Lung (tissue), 12 donors: Measurements from ENCODE around the gene GLRX5. TPM values are rescaled to one million over a fixed set of nuclear protein-coding genes. Genes with fewer than 3 reads are reported as not detected.

Experiments
- ATAC-seq: fragments of 200-7000 bp; cut with Tn5 transposase; one replicate; pipeline ENCODE4 v1.9.1; 2020; ENCODE audit warnings: moderate number of reproducible peaks; ENCODE audit not compliant: insufficient read depth, low FRiP score
- DNase-seq, 3 donors: peaks; one replicate each; pipeline ENCODE4 v3.0.0-alpha.2; 2013 to 2017
- H3K27ac ChIP-seq, 2 donors: one replicate each; pipeline ENCODE4 v1.5.1; 2013; ENCODE audit warnings: mild to moderate bottlenecking in 2 of 2, moderate library complexity in 2 of 2, control low read depth in 1 of 2, inconsistent platforms in 1 of 2, low read depth in 1 of 2, low read length in 1 of 2
- H3K27me3 ChIP-seq, 3 donors: one replicate each; pipeline ENCODE4 v1.5.1; 2013; ENCODE audit warnings: low read length in 2 of 3; ENCODE audit not compliant: control insufficient read depth in 3 of 3, insufficient read depth in 3 of 3
- H3K36me3 ChIP-seq, 4 donors: one replicate each; pipeline ENCODE4 v1.5.1; 2013; ENCODE audit warnings: low read length in 4 of 4, mild to moderate bottlenecking in 1 of 4, moderate library complexity in 1 of 4; ENCODE audit not compliant: control insufficient read depth in 4 of 4, insufficient read depth in 4 of 4
- H3K4me1 ChIP-seq, 5 donors: one replicate each; pipeline ENCODE4 v1.5.1; 2013; ENCODE audit warnings: low read length in 5 of 5, mild to moderate bottlenecking in 2 of 5, moderate library complexity in 1 of 5; ENCODE audit not compliant: control insufficient read depth in 5 of 5, insufficient read depth in 5 of 5
- H3K4me3 ChIP-seq: one replicate; pipeline ENCODE4 v1.5.1; 2013; ENCODE audit warnings: mild to moderate bottlenecking, control low read depth, moderate library complexity
- H3K9ac ChIP-seq, 2 donors: one replicate each; pipeline ENCODE4 v1.5.1; 2013; ENCODE audit warnings: low read length in 2 of 2, control low read depth in 1 of 2; ENCODE audit not compliant: insufficient read depth in 1 of 2
- H3K9me3 ChIP-seq, 4 donors: one replicate each; pipeline ENCODE4 v1.5.1; 2013; ENCODE audit warnings: low read length in 3 of 4, mild to moderate bottlenecking in 1 of 4, moderate library complexity in 1 of 4; ENCODE audit not compliant: control insufficient read depth in 4 of 4, insufficient read depth in 3 of 4
- WGBS, 2 donors: extraction: QIAGEN DNeasy Blood & Tissue Kit; methylation state at CpG; one replicate each; pipeline ENCODE4 v1.1.7; 2013; 5-methylcytosine and 5-hydroxymethylcytosine counted together
- polyA plus RNA-seq, 2 donors: library from polyadenylated mRNA; stranded (reverse); fragments of 200-250 nt; gene quantifications; one replicate each; pipeline ENCODE4 v1.2.1, GENCODE V29; 2013
- total RNA-seq, 2 donors: library from RNA; depleted of rRNA in 1 of 2; stranded (reverse); fragments of >200 nt in 1 of 2; gene quantifications; one replicate each; pipeline ENCODE4 v1.2.1, GENCODE V29; 2014 to 2021
- TF ChIP-seq, protein P1 (sequence below): IDR thresholded peaks from 2 replicates; pipeline ENCODE4 v1.5.1; 2012; ENCODE audit warnings: mild to moderate bottlenecking; ENCODE audit errors: control extremely low read depth, extremely low read depth
- donor health status: control.
- donor health status: control.
- donor health status: Bipolar disorder and iron deficiency.
- donor health status: healthy.
- donor health status: DM: yes; HTN: yes; CAD: no.

The GLRX5 gene
- total and polyA plus RNA-seq, 4 donors: 22.4 to 35.6 (median 29.1) TPM

DNA sequence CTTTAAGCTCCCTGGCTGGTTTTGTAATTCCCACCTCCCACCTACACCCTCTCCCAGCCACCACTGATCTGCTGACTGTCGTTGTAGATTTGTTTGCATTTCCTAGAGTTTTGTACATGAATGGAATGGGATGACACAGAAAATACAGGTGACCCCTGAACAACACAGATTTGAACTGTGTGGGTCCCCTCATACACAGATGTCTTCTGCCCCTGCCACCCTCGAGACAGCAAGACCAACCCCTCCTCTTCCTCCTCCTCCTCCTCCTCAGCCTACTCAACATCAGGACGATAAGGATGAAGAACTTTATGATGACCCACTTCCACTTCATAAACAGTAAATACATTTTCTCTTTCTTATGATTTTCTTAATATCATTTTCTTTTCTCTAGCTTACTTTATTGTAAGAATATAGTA is 47.2 kb upstream of the GLRX5 start:
- TF ChIP-seq, protein P1, sequence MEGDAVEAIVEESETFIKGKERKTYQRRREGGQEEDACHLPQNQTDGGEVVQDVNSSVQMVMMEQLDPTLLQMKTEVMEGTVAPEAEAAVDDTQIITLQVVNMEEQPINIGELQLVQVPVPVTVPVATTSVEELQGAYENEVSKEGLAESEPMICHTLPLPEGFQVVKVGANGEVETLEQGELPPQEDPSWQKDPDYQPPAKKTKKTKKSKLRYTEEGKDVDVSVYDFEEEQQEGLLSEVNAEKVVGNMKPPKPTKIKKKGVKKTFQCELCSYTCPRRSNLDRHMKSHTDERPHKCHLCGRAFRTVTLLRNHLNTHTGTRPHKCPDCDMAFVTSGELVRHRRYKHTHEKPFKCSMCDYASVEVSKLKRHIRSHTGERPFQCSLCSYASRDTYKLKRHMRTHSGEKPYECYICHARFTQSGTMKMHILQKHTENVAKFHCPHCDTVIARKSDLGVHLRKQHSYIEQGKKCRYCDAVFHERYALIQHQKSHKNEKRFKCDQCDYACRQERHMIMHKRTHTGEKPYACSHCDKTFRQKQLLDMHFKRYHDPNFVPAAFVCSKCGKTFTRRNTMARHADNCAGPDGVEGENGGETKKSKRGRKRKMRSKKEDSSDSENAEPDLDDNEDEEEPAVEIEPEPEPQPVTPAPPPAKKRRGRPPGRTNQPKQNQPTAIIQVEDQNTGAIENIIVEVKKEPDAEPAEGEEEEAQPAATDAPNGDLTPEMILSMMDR: no peak
- no peak overlapping the region for H3K9ac ChIP-seq
- peaks cover 0 to 6% (median 0%) of the 10 kb centered on the region in 4 donors for H3K9me3 ChIP-seq
- H3K27me3 ChIP-seq: no peaks in the 10 kb centered on the region
- DNase-seq (no peak), ATAC-seq (no peak)
- H3K36me3 ChIP-seq: no peaks in the 10 kb centered on the region
- H3K27ac ChIP-seq: no peak overlapping the region
- no peak overlapping the region for H3K4me3 ChIP-seq
- WGBS, 2 donors: 69 to 72% methylated on average over 3 of the region's 3 CpGs
- peaks cover 0 to 24% (median 0%) of the 10 kb centered on the region in 5 donors for H3K4me1 ChIP-seq

DNA sequence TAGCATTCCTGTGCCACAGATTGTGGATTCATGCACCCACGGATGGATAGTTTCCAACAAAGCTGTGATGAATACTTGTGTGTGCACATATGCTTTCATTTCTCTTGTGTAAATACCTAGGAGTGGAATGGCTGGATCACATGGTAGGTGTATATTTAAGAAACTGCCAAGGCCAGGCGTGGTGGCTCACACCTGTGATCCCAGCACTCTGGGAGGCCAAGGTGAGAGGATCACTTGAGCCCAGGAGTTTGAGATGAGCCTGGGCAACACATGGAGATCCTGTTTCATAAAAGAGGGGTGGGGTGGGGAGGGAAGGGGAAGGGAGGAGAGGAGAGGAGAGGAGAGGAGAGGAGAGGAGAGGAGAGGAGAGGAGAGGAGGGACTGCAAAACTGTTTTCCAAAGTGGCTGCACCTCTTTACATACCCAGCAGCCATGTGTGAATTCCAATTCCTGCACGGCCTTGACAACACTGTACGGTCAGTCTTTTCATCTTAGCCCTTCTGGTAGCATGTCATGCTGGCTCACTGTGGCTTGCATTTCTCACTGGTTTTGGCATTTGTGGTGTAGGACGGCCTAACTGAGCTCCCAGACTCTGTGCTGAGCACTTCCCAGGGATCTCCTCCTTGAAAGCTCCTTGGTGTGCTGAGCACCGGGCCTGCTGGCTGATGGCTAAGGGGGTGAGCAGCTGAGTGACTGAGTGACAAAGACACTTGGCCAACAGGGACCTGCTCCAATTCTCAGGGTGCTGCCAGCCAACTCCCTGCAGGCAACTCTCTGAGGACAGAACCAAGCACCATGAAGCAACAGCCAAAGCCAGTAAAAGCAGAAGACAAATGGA is 46.3 kb upstream of the GLRX5 start:
- TF ChIP-seq, protein P1: no peak
- peaks cover 0 to 6% (median 0%) of the 10 kb centered on the region in 4 donors for H3K9me3 ChIP-seq
- 85 to 92% methylated on average over 6 of the region's 6 CpGs for WGBS, 2 donors
- H3K27ac ChIP-seq: no peak overlapping the region
- no peak overlapping the region for H3K4me3 ChIP-seq
- no peaks in the 10 kb centered on the region for H3K36me3 ChIP-seq
- DNase-seq (no peak), ATAC-seq (no peak)
- peaks cover 0 to 18% (median 0%) of the 10 kb centered on the region in 5 donors for H3K4me1 ChIP-seq
- H3K27me3 ChIP-seq: no peaks in the 10 kb centered on the region
- H3K9ac ChIP-seq: no peak overlapping the region

DNA sequence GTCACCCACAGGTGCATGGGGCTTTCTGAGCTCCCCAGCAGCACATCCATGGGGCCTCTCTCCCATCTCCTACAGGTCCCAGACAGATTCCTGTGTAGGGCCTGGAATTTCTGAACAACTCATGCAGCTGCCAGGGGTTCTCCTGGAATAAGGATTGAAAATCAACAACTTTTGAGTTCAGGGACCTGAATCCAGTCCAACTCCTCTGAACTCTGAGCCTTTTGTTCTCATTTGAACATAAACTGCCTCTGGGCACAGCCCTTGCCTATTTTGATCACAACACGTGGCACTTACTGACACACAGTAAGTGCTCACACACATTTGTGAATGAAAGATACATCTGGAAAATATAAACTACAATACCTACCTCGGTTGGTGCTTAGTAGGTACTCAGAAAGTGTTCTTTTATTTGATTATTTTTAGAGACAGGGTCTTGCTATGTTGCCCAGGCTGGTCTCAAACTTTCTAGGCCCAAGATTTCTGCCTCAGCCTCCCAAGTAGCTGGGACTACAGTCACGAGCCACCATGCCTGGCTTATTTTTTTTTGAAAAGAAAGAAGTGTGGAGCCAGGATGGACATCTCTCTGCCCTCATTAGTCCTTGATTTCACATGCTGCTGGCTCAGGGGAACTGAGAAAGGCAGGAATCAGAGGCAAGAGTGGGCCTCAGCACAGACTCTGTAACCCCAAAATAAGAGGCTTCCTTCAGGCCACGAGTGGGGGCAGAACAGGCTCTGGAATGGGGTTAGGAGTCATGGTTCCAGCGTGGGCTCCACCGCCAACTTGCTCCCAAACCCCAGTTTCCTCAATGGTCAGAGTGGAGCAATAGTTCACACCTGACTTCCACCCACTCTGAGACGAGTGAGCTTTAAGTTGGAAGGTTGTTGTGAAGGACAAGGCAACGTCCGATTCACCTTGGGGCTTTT is 45.4 kb upstream of the GLRX5 start:
- TF ChIP-seq, protein P1: no peak
- Histone ChIP-seq H3K27me3 (no peaks in the 10 kb centered on the region), H3K4me1 (peaks cover 0 to 9% (median 0%) of the 10 kb centered on the region in 5 donors), H3K4me3 (no peak overlapping the region), H3K9me3 (peaks cover 0 to 6% (median 0%) of the 10 kb centered on the region in 4 donors), H3K9ac (no peak overlapping the region), H3K27ac (no peak overlapping the region), H3K36me3 (no peaks in the 10 kb centered on the region)
- no peak for DNase-seq
- 70 to 80% methylated on average over 9 of the region's 9 CpGs for WGBS, 2 donors
- ATAC-seq: no peak
